Measurements from ENCODE around the gene HTR3B.

The HTR3B gene

DNA sequence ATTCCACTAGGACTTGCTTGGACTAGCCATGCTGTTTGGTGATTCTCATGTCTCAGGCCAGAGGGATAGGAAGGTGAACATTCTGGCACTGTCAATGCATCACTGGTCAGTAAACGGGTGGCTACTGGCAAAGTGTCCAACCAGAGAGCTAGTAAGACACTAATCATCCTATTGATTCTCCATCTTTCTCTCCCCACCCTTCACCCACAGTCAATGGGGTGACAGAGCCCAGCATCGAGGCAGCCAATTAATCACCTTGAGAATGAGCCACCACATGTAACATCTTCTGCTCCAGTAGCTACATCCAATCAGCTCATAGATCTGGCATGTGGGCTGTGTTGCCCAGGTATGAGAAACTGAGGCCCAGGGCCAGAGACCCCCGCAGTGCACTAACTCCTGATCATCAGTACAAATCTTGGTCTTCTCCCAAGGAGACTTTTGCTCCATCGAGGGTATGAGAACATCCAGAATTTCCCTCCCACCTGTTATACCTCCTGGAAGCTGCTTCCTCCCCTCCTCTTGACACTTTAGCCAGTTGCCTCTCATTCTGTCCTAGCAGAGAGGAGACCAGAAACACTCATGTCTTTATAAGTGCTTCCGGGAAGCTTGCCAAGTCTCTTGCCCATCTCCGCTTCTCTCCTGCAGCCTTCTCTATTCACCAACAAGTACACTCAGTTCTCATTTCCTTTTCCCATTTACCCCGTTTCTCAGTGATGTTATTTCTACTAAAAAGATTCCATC, 87.3 kb downstream of the HTR3B start:
- DNase-seq, result no peak

GRCh38 chr11:113992459-113993110, 88.0 kb downstream of the HTR3B start:
- DNase-seq, result no peak

- DNase-seq, result peak; percentile 11
Observed at GRCh38 chr11:113994077-113994954, 89.7 kb downstream of the HTR3B start.

Measured in activated CD4-positive, alpha-beta T cell treated with anti-CD3 and anti-CD28 coated beads, Interleukin-10, Interleukin-2, amounts not matched to agents 100 ng/mL and 50 ng/mL, durations not matched to agents 16 hours and 8 hours (primary cell).